Iris pigment epithelial cell (primary cell): ENCODE measurements around the gene AUTS2.

Experiments used
- DNase-seq: peaks from one replicate; pipeline ENCODE4 v3.0.0-alpha.2; 2011; ENCODE audit warnings: low read depth

Gene AUTS2

GRCh38 chr7:70695795-70696083 is 1097.5 kb downstream of the AUTS2 start:
- DNase-seq, result peak; percentile 16

- DNase-seq, result peak; percentile 45
These were observed 1098.0 kb downstream of the AUTS2 start for GRCh38 chr7:70696201-70696754.

- peak; percentile 71 for DNase-seq
These were observed 1100.1 kb downstream of the AUTS2 start for GRCh38 chr7:70698219-70698832.

- no peak for DNase-seq
These were observed 1101.0 kb downstream of the AUTS2 start for GRCh38 chr7:70699271-70699670.

- DNase-seq, result no peak
These were observed 1102.0 kb downstream of the AUTS2 start for GRCh38 chr7:70700055-70700940.

GRCh38 chr7:70700941-70701425 is 1102.7 kb downstream of the AUTS2 start:
- no peak for DNase-seq

GRCh38 chr7:70701477-70701876 is 1103.2 kb downstream of the AUTS2 start:
- no peak for DNase-seq

- no peak for DNase-seq
These were observed 1103.7 kb downstream of the AUTS2 start for GRCh38 chr7:70701991-70702390.

- DNase-seq, result no peak
These were observed 1105.5 kb downstream of the AUTS2 start for GRCh38 chr7:70703785-70704184.

GRCh38 chr7:70704831-70705346 is 1106.6 kb downstream of the AUTS2 start:
- peak; percentile 6 for DNase-seq

- no peak for DNase-seq
These were observed 1107.9 kb downstream of the AUTS2 start for GRCh38 chr7:70706204-70706603.

GRCh38 chr7:70706698-70707097 is 1108.4 kb downstream of the AUTS2 start:
- DNase-seq, result no peak

- no peak for DNase-seq
These were observed 1109.6 kb downstream of the AUTS2 start for GRCh38 chr7:70707823-70708243.

- peak; percentile 57 for DNase-seq
These were observed 1111.8 kb downstream of the AUTS2 start for GRCh38 chr7:70710011-70710480.

GRCh38 chr7:70710651-70711050 is 1112.4 kb downstream of the AUTS2 start:
- no peak for DNase-seq

GRCh38 chr7:70711452-70711851 is 1113.2 kb downstream of the AUTS2 start:
- no peak for DNase-seq

GRCh38 chr7:70712942-70713341 is 1114.7 kb downstream of the AUTS2 start:
- no peak for DNase-seq

- DNase-seq, result no peak
These were observed 1116.3 kb downstream of the AUTS2 start for GRCh38 chr7:70714506-70715038.

GRCh38 chr7:70717553-70718329 is 1119.5 kb downstream of the AUTS2 start:
- no peak for DNase-seq

- DNase-seq, result no peak
These were observed 1120.8 kb downstream of the AUTS2 start for GRCh38 chr7:70719125-70719524.

- no peak for DNase-seq
These were observed 1122.1 kb downstream of the AUTS2 start for GRCh38 chr7:70720191-70720873.
